GM19395 (cell line): ENCODE measurements around the gene GPC6.

Experiments used
- ATAC-seq: cut with Tn5 transposase; IDR thresholded peaks from one replicate; pipeline ENCODE4 v1.9.1; 2021; ENCODE audit warnings: mild to moderate bottlenecking, moderate library complexity; ENCODE audit not compliant: unreplicated experiment

The GPC6 gene

DNA sequence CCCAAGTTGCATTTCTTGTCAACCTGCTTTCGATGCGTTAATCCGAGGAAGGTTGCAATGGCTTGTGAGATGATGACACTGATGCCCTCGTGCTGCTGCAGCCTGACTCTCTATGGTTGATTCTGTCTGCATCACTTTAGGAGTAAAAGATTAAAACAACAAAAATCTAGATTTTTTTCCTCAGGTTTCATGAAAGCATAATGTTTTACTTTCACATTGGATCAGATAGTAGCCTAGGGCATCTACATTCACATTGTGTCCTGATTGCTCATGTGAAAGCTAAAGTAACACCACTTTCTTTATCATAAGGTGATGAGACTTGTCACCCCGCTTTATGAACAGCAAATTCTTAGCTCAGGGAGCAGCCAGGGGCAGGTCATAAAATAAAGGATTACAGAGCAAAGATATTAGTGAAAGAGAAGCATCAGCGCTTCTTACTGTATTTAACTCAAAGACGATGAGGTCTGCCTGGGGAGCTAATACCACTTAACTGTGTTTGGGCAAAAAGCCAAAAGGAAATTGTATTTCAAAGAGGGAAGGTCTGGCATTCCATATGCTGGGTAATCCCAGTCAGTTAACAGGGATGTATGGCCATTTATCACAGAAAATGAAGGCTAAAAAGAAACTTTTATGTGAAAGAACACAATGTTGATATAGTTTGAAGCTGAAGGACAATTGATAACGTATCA lies 270.5 kb downstream of the GPC6 start:
- ATAC-seq, result no peak

DNA sequence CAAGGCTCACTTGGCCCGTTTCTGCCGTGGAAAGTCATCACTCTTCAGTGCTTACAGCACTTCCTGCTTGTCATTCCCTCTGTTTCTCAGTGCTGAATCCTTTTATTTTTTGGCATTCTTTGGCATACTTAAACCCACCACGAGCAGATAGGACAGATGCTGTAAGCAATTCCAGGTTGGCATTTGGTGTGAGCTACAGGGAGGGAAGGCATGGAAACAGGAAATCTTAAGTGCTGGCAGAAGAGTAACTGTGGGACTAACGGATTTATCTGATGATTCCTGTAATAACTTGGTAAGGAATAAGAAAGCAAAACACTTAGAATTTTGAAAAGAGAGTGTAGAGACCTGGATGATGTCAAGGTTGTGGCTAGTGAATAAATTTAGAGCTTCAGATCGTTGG lies 273.4 kb downstream of the GPC6 start:
- no peak for ATAC-seq

DNA sequence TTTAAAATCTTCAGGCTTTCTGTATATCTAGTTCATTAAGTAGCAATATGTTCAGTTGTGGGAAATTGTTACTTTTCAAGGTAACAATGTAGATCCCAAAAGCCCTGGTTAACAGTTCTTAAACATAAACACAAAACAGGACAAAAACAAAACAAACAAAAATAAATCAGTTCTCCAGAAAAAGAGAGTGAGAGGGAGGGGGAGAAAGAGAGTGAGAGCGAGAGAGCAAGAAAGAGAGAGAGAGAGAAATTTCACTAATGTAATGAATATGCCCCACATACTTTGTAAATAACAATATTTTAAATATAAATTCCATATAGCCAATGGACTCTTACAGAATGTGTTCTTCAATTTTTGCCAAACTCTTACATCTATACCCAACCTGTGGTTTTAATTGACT lies 275.5 kb downstream of the GPC6 start:
- ATAC-seq, result no peak

DNA sequence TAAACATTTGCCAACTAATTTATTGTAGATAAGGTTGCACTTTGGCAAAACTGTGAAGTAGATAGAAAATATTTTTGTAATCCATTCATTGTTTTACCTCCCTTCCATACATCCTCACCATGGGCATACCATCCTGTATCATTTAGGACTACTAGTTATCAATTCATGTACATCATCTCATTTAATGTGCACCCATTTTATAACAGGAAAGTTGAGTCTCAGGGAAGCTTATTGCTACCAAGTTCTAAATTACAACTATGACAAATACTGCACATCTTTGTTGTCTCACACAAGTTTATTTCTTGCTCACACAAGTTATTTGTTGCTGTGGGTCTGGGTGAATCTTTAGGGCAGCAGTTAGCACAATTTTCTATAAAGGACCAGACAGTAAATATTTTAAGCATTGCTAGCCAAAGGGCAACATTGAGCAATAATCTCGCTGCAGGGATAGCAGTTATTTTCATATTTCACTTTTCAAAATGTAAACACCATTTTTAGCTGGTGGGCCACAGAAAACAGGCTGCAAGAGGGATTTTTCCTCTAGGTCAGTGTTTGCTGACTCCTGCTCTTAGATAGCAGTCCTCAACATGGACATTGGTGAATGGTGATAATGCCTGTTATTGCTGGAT lies 276.5 kb downstream of the GPC6 start:
- ATAC-seq, result no peak

DNA sequence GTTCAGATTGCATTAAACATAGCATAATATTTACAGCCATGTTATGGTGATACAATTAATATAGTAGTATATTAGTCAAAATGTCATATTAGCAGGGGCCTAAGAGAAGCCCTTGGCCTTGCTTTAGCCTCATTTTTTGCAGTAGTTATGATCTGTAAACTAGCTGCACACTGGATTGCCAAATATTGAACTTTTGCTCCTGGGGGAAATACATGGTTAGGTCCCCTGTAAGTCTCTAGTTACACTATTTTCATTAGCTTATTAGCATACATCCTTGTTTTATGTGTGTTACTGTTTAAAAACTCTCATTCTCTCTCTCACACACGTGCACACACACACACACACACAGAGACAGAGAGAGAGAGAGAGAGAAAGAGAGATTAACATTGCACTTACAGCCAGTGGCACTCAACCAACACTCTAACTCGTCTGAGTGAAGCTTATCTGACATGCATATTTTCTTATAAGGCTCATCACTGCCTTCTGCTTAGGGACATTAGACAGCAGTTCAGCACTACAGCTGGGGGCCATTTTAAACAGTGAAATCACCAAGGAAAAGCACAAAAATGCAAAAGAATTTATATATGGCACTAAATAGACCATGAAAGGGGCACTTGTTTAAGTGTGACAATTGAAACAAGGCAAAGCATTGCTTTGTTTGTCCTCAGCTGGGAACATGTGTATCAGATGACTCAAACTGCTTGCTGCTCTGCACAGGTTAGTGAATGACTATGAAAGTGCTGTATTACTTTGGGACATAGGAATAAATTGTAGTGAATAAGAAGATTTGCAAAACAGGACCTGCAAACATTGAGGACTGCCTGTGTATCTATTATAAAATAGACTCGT lies 278.7 kb downstream of the GPC6 start:
- no peak for ATAC-seq

DNA sequence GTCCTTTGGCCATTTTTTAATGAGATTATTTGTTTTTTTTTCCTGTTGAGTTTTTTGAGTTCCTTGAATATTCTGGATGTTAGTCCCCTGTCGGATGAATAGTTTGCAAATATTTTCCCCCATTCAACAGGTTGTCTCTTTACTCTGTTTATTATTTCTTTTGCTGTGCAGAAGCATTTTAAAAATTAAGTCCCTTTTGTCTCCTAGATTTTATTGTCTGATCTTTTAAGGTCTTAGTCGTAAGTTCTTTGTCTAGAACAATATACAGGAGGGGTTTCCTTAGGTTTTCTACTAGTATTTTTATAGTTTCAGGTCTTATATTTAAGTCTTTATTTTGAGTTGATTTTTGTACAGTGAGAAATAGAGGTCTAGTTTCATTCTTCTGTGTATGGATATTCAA lies 284.4 kb downstream of the GPC6 start:
- no peak for ATAC-seq

DNA sequence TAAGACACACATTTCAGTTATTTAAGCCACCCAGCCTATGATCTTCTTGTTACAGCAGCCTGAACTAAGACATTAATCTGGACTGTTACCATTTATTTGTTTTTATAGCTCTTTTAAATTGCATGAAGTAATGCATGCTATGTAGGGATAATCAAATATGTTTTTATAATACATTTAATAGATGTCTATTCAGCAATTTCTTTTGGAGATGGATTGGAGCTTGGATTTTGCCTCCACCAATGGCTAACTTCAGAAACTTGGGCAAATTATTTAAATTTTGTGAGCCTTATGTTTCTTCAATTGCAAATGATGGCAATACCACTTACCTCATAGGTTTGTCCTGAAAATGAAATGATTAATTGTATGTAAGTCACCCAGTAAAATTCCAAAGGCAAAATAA lies 288.7 kb downstream of the GPC6 start:
- no peak for ATAC-seq

DNA sequence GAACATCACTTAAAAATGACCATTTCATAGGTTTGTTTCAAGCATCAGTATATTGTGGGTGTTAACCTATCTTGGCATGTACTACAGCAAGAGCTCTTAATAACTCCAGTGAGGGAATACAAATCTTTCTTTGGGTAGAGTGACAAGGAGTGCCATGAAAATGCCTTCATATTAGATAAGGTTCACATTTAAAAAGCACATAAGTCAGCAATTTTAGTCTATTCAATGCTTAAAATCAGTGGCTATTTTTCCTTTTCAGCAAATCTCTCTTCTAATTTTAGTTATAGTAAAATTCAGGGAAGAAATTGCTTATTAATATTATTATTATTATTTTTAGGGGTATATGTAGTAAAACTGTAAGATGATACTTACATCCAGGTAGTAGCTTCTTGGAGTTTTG lies 291.1 kb downstream of the GPC6 start:
- ATAC-seq, result no peak

DNA sequence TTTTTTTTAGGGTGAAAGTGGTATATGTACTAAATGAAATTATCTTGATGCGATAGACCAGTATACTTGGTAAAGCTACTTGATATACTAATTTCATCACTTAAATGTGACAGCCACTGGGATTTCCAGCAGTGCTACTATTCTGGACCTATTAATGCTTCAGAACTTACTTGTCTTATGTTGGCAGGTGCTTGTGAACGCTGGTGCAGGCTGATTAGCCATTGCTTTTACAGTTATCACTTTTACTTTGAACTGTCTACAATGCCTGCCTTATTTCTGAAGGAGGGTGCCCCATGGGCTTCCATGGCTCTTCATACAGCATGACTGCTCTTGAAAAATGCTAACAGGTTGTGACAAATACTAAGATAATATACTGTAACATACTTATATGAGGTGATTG lies 294.7 kb downstream of the GPC6 start:
- ATAC-seq, result no peak

DNA sequence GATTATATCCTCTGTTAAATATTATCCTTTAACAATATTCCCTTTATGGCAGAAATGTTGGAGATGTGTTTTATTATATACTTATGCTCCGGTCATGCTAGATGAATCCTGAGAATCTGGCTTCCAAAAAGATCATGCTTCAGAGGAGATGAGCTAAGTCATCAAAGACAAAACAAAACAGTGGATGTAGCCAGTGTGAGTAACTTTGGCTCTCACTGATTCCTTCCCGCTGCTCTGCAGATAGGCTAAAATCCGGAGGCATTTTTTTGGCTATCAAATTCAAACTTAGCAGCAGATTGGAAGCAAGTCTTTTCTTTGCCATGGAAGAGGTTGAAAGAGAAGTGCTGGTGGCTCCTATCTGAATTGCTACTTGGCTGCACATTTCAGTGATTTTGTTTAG lies 295.9 kb downstream of the GPC6 start:
- ATAC-seq, result no peak

DNA sequence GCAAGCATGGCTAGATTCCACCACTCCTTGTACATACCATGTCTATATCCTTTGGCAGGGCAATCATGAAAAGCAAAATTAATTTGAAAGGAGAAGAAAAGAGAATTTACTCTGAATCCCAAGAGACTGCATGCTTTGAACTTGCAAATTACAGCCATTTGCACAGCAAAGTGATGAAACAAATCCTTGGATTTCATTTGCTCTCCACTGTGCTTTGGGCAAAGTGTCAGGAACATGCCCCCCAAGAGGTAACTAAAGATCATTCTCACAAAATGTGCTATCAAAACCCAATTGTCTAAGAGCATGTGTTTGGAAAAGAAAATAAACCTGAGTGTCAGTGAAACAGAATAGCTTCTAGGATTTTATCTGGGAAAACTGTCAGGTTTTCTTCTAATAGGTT lies 298.5 kb downstream of the GPC6 start:
- no peak for ATAC-seq

DNA sequence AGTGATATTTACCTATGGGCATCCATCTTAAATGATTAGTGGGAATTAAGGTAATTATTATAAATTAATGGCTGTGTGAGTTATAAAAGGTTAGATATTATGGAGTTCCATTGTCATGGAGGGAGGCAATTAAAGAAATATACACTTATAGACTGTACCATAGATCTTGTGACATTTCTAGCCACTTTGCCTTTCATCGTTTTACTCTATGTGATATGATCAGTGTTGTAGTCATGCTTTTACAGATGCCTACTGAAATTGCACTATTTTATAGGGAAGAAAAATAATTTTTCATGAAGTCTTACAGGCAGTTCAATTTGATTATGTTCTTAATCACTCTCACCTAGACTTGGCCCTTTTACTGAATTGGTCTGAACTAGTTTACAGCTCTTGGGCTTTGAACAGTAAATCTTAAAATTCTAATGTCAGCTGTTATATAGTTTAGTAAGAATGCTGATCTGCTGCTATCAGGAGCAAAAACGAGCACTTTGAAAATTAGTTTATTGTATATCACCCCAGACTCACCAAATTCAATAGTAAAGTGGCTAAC lies 301.2 kb downstream of the GPC6 start:
- ATAC-seq, result no peak

DNA sequence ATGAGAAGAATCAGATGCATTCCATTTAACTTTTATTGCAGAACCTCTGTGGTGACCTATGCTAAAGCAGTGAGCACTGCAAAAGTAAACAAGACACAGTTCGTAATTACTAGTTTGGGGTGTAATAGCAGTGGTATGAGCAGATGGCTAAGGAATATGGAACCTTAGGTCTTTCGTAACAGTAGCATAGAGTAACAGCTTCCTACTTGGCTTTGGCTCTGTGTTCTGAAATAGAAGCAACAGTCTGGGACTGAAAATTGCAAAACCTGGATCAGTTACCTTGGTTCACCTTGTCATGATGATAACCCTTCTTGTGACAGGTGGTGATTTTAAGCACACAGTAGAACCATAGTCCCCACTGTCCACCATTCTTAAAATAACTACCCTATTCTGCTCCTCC lies 303.4 kb downstream of the GPC6 start:
- ATAC-seq, result no peak

DNA sequence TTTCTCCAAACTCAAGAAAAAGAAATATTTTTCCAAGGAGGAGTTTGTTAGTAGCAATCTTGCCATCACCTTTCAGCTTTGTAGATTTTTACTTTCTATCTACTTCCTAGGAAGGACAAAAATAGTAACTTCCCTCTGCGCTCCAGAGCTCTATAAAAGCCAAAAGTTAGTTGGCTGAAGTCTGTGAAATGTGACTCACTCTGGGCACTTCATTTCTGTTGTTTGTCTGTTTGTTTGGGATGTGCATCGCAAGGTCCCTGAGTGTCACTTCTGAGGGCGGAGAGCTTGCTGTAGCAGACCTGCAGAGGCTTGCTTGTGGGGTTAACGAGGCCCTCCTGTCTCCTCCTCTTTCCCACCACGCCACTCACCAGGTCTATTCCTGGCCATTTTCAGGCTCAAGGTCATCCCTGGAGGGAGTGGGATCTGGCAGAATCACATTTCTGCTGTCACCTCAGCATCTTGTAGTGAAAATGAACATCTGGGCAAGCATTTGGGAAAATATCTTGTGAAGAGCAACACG lies 307.6 kb downstream of the GPC6 start:
- no peak for ATAC-seq

DNA sequence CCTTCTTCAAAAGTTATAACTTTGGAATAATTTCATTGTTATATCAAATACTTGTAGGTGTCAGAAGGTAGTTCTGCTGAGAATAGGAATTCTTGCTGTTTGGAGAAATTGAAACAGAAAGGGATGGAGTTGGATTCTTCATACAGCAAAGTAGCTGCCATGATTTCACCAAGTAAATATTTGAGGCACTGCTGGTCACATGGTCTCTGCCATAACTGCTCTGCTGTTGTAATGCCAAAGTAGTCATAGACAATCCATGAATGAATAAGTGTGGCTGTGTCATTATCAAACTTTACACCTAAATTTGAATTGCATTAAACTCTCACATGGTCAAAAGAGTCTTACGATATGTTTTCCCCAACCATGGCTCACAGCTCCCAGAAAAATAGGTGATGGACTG lies 308.6 kb downstream of the GPC6 start:
- no peak for ATAC-seq

DNA sequence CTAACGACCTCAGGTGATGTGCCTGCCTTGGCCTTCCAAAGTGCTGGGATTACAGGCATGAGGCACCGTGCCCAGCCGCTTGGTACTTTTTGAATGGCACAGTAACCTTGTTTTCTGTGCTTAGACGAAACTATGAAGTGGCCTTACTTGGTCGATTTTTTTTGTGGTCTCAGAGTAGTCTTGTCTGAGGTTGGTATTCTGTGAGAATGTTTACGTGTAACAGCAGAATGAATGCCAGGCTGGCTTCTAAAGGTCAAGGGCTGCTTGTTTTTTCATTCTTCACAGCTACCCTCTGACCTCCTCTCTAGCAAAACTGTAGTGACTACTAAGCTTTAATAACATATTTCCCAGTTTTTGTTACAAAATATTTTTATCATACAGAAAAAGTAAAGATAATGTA lies 313.3 kb downstream of the GPC6 start:
- no peak for ATAC-seq

DNA sequence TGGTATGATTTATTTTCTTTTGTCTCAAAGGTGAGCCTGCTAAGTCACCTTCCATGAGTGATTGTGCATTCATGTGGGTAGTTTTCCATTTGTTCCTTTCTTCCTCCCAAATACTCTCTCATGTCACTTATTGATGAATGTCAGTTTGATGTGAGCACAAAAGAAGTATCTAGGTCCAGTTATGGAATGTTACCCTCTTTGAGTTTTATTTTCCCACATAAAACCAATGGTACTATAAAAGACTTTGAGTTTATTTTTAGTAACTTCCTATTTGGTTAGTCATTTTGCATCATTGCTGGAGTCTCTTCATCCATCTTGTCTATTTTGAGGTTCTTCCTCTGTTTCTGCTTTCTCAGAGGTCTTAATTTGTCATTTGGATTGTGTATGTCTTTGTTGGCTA lies 321.3 kb downstream of the GPC6 start:
- no peak for ATAC-seq

DNA sequence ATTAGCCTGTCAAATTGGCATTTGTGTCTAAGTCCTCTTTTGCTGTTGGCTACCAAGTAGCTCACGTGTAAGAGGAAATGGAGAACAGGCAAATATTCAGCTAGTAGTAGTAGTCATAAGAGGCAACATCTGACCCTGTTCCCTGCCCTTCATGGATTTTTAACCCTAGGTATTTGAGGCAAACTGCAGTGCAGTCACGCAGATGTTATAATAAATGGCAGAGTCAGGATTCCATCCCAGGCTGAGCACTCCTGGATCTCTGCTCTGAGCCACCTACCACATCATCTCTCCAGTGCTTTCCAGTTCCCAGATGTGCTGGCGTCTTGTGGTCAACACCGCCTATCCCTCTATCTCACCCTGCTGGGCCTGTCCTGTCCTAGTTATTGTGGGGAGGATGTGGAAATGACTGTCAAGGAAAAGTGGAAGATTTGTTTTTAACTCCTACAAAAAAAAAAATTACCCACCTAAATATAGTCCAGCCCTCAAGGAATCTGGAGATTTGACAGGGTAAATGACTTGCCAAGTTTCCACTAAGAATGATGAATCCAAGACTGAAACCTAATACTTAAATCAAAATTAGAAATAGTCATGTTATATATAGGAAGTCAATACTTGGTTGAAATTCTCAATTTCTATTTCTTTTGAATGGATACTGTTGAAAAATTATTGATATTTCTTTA lies 322.9 kb downstream of the GPC6 start:
- ATAC-seq, result no peak

DNA sequence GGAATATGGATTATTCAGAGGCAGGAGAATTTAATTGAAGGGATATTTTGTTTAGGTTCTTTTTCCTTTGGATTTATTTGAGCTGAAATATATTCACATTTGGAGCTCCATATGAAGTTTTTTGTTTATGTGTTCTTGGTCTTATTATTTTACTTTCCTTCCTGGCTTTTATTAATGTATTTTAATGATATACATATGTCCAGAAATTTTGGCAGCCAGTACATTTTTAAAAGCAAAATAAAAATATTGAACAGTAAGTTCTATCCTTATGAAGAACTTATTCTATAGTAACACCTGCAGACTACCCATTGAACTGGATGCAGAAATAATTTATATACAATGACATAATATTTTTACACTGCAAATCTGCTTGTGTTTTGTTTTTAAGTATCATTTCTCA lies 323.6 kb downstream of the GPC6 start:
- ATAC-seq, result no peak

DNA sequence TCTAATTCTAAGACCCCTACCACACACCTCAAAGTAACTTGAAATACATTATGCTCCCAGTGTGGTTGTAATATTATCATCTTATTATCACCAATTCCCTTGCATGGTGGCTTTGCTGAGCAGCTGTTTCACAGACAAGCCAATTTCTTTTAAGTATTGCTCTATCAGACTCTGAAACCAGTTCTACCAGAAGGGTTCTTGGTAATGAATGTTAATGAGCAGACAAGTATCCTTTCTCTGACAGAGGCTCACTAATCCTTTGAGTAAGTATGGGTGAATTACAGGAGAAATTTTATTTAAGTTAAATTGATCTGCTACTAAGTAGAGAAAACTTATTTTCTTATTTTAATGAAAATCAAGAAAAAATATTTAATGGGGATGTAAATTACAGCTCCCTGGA lies 326.0 kb downstream of the GPC6 start:
- no peak for ATAC-seq

DNA sequence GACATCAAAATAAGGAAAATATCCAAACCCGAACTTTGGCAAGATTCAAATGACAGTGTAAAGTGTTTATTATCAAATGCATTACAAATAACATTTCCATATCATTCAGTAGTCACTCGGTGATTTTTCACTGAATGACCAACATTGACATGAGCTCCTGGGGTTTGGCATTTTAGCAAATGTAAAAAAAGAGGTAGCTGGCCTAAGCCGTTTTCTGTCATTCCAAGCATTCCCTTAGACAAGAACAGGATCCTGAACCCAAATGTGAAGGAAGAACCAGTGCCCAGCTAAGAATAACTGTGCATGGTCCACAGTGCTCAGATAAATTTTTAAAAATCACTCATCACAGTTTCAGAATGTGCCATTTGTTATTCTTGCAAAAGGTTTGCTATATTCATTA lies 327.9 kb downstream of the GPC6 start:
- ATAC-seq, result no peak
